ENCODE results near the gene C4orf50.

The C4orf50 gene

GRCh38 chr4:6063684-6064083 lies 45.5 kb upstream of the C4orf50 start:
- no peak for TF ChIP-seq POLR2AphosphoS5 (IDR thresholded peaks at IDR 0.05; ENCODE audit: low read depth, low read length)

- TF ChIP-seq TAF1 (IDR thresholded peaks at IDR 0.05; ENCODE audit: borderline replicate concordance, insufficient read depth, low read length) (no peak), SIN3A (IDR thresholded peaks at IDR 0.05; ENCODE audit: borderline replicate concordance, insufficient read depth, low read length) (no peak), POLR2AphosphoS5 (IDR thresholded peaks at IDR 0.05; ENCODE audit: low read depth, low read length) (no peak)
Observed at GRCh38 chr4:6062133-6062532, 43.9 kb upstream of the C4orf50 start.

- TF ChIP-seq TAF1 (IDR thresholded peaks at IDR 0.05; ENCODE audit: borderline replicate concordance, insufficient read depth, low read length) (no peak), FOXP2 (optimal IDR thresholded peaks at IDR 0.05; ENCODE audit: borderline replicate concordance, extremely low read depth, extremely low read length, insufficient read depth) (no peak), SIN3A (IDR thresholded peaks at IDR 0.05; ENCODE audit: borderline replicate concordance, insufficient read depth, low read length) (no peak), POLR2AphosphoS5 (IDR thresholded peaks at IDR 0.05; ENCODE audit: low read depth, low read length) (no peak), REST (IDR thresholded peaks at IDR 0.05; ENCODE audit: insufficient read depth in 1 of 2, low read depth in 2 of 2, low read length in 2 of 2) (no peak)
Observed at GRCh38 chr4:6059375-6059805, 41.2 kb upstream of the C4orf50 start.

GRCh38 chr4:6058531-6059374 lies 40.5 kb upstream of the C4orf50 start:
- no peak for TF ChIP-seq TAF1 (IDR thresholded peaks at IDR 0.05; ENCODE audit: borderline replicate concordance, insufficient read depth, low read length)
- TF ChIP-seq SIN3A (IDR thresholded peaks at IDR 0.05; ENCODE audit: borderline replicate concordance, insufficient read depth, low read length), result no peak
- TF ChIP-seq POLR2AphosphoS5 (IDR thresholded peaks at IDR 0.05; ENCODE audit: low read depth, low read length), result no peak
- no peak for TF ChIP-seq REST (IDR thresholded peaks at IDR 0.05; ENCODE audit: insufficient read depth in 1 of 2, low read depth in 2 of 2, low read length in 2 of 2)
- no peak for TF ChIP-seq FOXP2 (optimal IDR thresholded peaks at IDR 0.05; ENCODE audit: borderline replicate concordance, extremely low read depth, extremely low read length, insufficient read depth)

- no peak for TF ChIP-seq REST (IDR thresholded peaks at IDR 0.05; ENCODE audit: insufficient read depth in 1 of 2, low read depth in 2 of 2, low read length in 2 of 2)
- TF ChIP-seq TAF1 (IDR thresholded peaks at IDR 0.05; ENCODE audit: borderline replicate concordance, insufficient read depth, low read length), result no peak
- no peak for TF ChIP-seq POLR2AphosphoS5 (IDR thresholded peaks at IDR 0.05; ENCODE audit: low read depth, low read length)
- no peak for TF ChIP-seq SIN3A (IDR thresholded peaks at IDR 0.05; ENCODE audit: borderline replicate concordance, insufficient read depth, low read length)
Observed at GRCh38 chr4:6056976-6057766, 38.9 kb upstream of the C4orf50 start.

- no peak for TF ChIP-seq TAF1 (IDR thresholded peaks at IDR 0.05; ENCODE audit: borderline replicate concordance, insufficient read depth, low read length)
- no peak for TF ChIP-seq SIN3A (IDR thresholded peaks at IDR 0.05; ENCODE audit: borderline replicate concordance, insufficient read depth, low read length)
- TF ChIP-seq REST (IDR thresholded peaks at IDR 0.05; ENCODE audit: insufficient read depth in 1 of 2, low read depth in 2 of 2, low read length in 2 of 2), result no peak
- no peak for TF ChIP-seq FOXP2 (optimal IDR thresholded peaks at IDR 0.05; ENCODE audit: borderline replicate concordance, extremely low read depth, extremely low read length, insufficient read depth)
Observed at GRCh38 chr4:6055436-6055835, 37.2 kb upstream of the C4orf50 start.

Measured in PFSK-1 (cell line).